Upper lobe of right lung (tissue), 1 donor: ENCODE measurements around the gene SHC3. TPM values are rescaled to one million over a fixed set of nuclear protein-coding genes. Genes with fewer than 3 reads are reported as not detected.

ENCODE experiments used
- ATAC-seq: fragments of 200-7000 bp; cut with Tn5 transposase; one replicate; pipeline ENCODE4 v1.9.1; 2020; ENCODE audit warnings: mild to moderate bottlenecking, moderate library complexity
- DNase-seq: peaks from one replicate; pipeline ENCODE4 v3.0.0-alpha.2; 2020
- H3K27ac ChIP-seq: fragments of 200-600 bp; one replicate; pipeline ENCODE4 v1.8.0; 2022
- H3K27me3 ChIP-seq: fragments of 200-600 bp; one replicate; pipeline ENCODE4 v1.8.0; 2022; ENCODE audit warnings: mild to moderate bottlenecking
- H3K36me3 ChIP-seq: fragments of 200-600 bp; one replicate; pipeline ENCODE4 v1.8.0; 2022
- H3K4me1 ChIP-seq: fragments of 200-600 bp; one replicate; pipeline ENCODE4 v1.8.0; 2022
- H3K4me3 ChIP-seq: fragments of 200-600 bp; one replicate; pipeline ENCODE4 v1.8.0; 2022; ENCODE audit warnings: mild to moderate bottlenecking
- H3K9me3 ChIP-seq: fragments of 200-600 bp; one replicate; pipeline ENCODE4 v1.8.0; 2022
- CTCF ChIP-seq: fragments of 200-600 bp; IDR thresholded peaks from one replicate; pipeline ENCODE4 v1.8.0; 2022; ENCODE audit warnings: antibody characterized with exemption
- intact Hi-C: fragments of 100-400 bp; cut with DNase I; formaldehyde crosslinking; loops from one replicate; pipeline ENCODE4 v1.11.0; 2022
- total RNA-seq: library from RNA; stranded (reverse); fragmentation: NEBNext Ultra II Directional; extraction: Animal tissue kit (Norgen Biotek cat#: 25700); gene quantifications from one replicate; pipeline ENCODE4 v1.2.1, GENCODE V29; 2021
- donor health status: DM: no; HTN: yes; CAD: no; lungs with severe emphysema.

Gene SHC3
- total RNA-seq, 1 donor from 2014 or later: 12.9 TPM

- H3K4me1 ChIP-seq: no peaks in the 10 kb centered on the region
- H3K27me3 ChIP-seq: no peaks in the 10 kb centered on the region
- no peak for TF ChIP-seq CTCF
- no peaks in the 10 kb centered on the region for H3K9me3 ChIP-seq
- H3K27ac ChIP-seq: no peak overlapping the region
- no peak overlapping the region for H3K4me3 ChIP-seq
- H3K36me3 ChIP-seq: no peaks in the 10 kb centered on the region
- intact Hi-C loops: no loop called here
- DNase-seq: no peak
- no peak for ATAC-seq
Observed at GRCh38 chr9:89073397-89073796, 105.2 kb downstream of the SHC3 start.

- no peak for TF ChIP-seq CTCF
- ATAC-seq (no peak), DNase-seq (no peak)
- intact Hi-C loops: no loop called here
- Histone ChIP-seq H3K27me3 (no peaks in the 10 kb centered on the region), H3K4me1 (no peaks in the 10 kb centered on the region), H3K36me3 (no peaks in the 10 kb centered on the region), H3K27ac (no peak overlapping the region), H3K4me3 (no peak overlapping the region), H3K9me3 (no peaks in the 10 kb centered on the region)
Observed at GRCh38 chr9:89071591-89071990, 107.0 kb downstream of the SHC3 start.

GRCh38 chr9:89066835-89067234 is 111.8 kb downstream of the SHC3 start:
- no peak for TF ChIP-seq CTCF
- Histone ChIP-seq H3K9me3 (no peaks in the 10 kb centered on the region), H3K27me3 (no peaks in the 10 kb centered on the region), H3K4me1 (no peaks in the 10 kb centered on the region), H3K36me3 (no peaks in the 10 kb centered on the region), H3K4me3 (no peak overlapping the region), H3K27ac (no peak overlapping the region)
- ATAC-seq: no peak
- intact Hi-C loops: no loop called here
- DNase-seq: no peak

GRCh38 chr9:89065921-89066320 is 112.7 kb downstream of the SHC3 start:
- intact Hi-C loops: no loop called here
- Histone ChIP-seq H3K27ac (no peak overlapping the region), H3K27me3 (no peaks in the 10 kb centered on the region), H3K36me3 (no peaks in the 10 kb centered on the region), H3K4me3 (no peak overlapping the region), H3K9me3 (no peaks in the 10 kb centered on the region), H3K4me1 (no peaks in the 10 kb centered on the region)
- ATAC-seq (no peak), DNase-seq (no peak)
- TF ChIP-seq CTCF: no peak

- no peaks in the 10 kb centered on the region for H3K9me3 ChIP-seq
- TF ChIP-seq CTCF: no peak
- no peak overlapping the region for H3K4me3 ChIP-seq
- no peaks in the 10 kb centered on the region for H3K27me3 ChIP-seq
- intact Hi-C loops: no loop called here
- DNase-seq: no peak
- no peak for ATAC-seq
- no peaks in the 10 kb centered on the region for H3K4me1 ChIP-seq
- no peak overlapping the region for H3K27ac ChIP-seq
- no peaks in the 10 kb centered on the region for H3K36me3 ChIP-seq
Observed at GRCh38 chr9:89060790-89061189, 117.8 kb downstream of the SHC3 start.

GRCh38 chr9:89059925-89060506 is 118.6 kb downstream of the SHC3 start:
- Histone ChIP-seq H3K27me3 (no peaks in the 10 kb centered on the region), H3K4me3 (no peak overlapping the region), H3K9me3 (no peaks in the 10 kb centered on the region), H3K27ac (no peak overlapping the region), H3K4me1 (no peaks in the 10 kb centered on the region), H3K36me3 (no peaks in the 10 kb centered on the region)
- ATAC-seq (peak; percentile 17), DNase-seq (no peak)
- TF ChIP-seq CTCF: no peak
- intact Hi-C loops: no loop called here
